GM18861 (cell line): ENCODE data around the gene TMEM132A.
"Not testable (repeated sequence)": the region's sequence is repeated elsewhere in the genome, so short reads cannot be mapped to it uniquely, and the experiment has no call there.

Experiments
- ATAC-seq: cut with Tn5 transposase; IDR thresholded peaks from one replicate; pipeline ENCODE4 v1.9.1; 2021; ENCODE audit not compliant: unreplicated experiment

TMEM132A gene

GRCh38 chr11:60952742-60953170 lies 28.5 kb downstream of the TMEM132A start:
- ATAC-seq = no peak

GRCh38 chr11:60953781-60954180 lies 29.5 kb downstream of the TMEM132A start:
- ATAC-seq = no peak

- no peak for ATAC-seq
Observed at GRCh38 chr11:60954421-60954820, 30.2 kb downstream of the TMEM132A start.

- ATAC-seq = no peak
Observed at GRCh38 chr11:60955571-60955970, 31.3 kb downstream of the TMEM132A start.

- no peak for ATAC-seq
Observed at GRCh38 chr11:60957188-60957587, 32.9 kb downstream of the TMEM132A start.

- no peak for ATAC-seq
Observed at GRCh38 chr11:60959431-60959830, 35.2 kb downstream of the TMEM132A start.

GRCh38 chr11:60960405-60960804 lies 36.1 kb downstream of the TMEM132A start:
- ATAC-seq = no peak

GRCh38 chr11:60964801-60965200 lies 40.5 kb downstream of the TMEM132A start:
- ATAC-seq = no peak

- ATAC-seq = no peak
Observed at GRCh38 chr11:60966890-60967289, 42.6 kb downstream of the TMEM132A start.

- no peak for ATAC-seq
Observed at GRCh38 chr11:60968223-60968622, 44.0 kb downstream of the TMEM132A start.

GRCh38 chr11:60970369-60970774 lies 46.1 kb downstream of the TMEM132A start:
- ATAC-seq = no peak

GRCh38 chr11:60970890-60971289 lies 46.6 kb downstream of the TMEM132A start:
- no peak for ATAC-seq

- ATAC-seq = no peak
Observed at GRCh38 chr11:60971520-60971919, 47.3 kb downstream of the TMEM132A start, which contains the start of gene CD6. TSS of gene CD6 (plus strand) at chr11:60971680. CDS start at chr11:60971866, 186 bp downstream.

- no peak for ATAC-seq
Observed at GRCh38 chr11:60972182-60973030, 48.1 kb downstream of the TMEM132A start.

- ATAC-seq = no peak
Observed at GRCh38 chr11:60973699-60974098, 49.4 kb downstream of the TMEM132A start.

GRCh38 chr11:60974316-60974715 lies 50.1 kb downstream of the TMEM132A start:
- not testable (repeated sequence) for ATAC-seq

- no peak for ATAC-seq
Observed at GRCh38 chr11:60974726-60975125, 50.5 kb downstream of the TMEM132A start.

- ATAC-seq = no peak
Observed at GRCh38 chr11:60977224-60977623, 53.0 kb downstream of the TMEM132A start.

GRCh38 chr11:60977836-60978235 lies 53.6 kb downstream of the TMEM132A start:
- no peak for ATAC-seq

GRCh38 chr11:60978546-60979380 lies 54.5 kb downstream of the TMEM132A start:
- ATAC-seq = no peak

GRCh38 chr11:60981515-60981914 lies 57.3 kb downstream of the TMEM132A start:
- ATAC-seq = no peak

GRCh38 chr11:60982184-60982583 lies 57.9 kb downstream of the TMEM132A start:
- no peak for ATAC-seq
